Breast epithelium (tissue), 3 donors: ENCODE results near the gene TYMP.

Source experiments
- CTCF ChIP-seq, 3 donors: fragments of 450-650 bp; IDR thresholded peaks; one replicate each; pipeline ENCODE4 v1.5.1; 2016 to 2017; ENCODE audit warnings: antibody characterized with exemption in 3 of 3, mild to moderate bottlenecking in 3 of 3, moderate library complexity in 3 of 3
- POLR2A ChIP-seq: fragments of 450-650 bp; IDR thresholded peaks from one replicate; pipeline ENCODE4 v1.6.1; 2016; ENCODE audit warnings: antibody characterized with exemption, mild to moderate bottlenecking, moderate library complexity
- POLR2AphosphoS5 ChIP-seq, 3 donors: sonication (generic); formaldehyde crosslinking; IDR thresholded peaks; one replicate each; pipeline ENCODE4 v1.6.1; 2017; ENCODE audit warnings: antibody characterized with exemption in 3 of 3

- TF ChIP-seq CTCF (IDR thresholded peaks at IDR 0.05) (no peak), POLR2A (no peak), POLR2AphosphoS5 (IDR thresholded peaks at IDR 0.05) (no peak)
Observed at GRCh38 chr22:50577697-50577986, 47.8 kb upstream of the TYMP start.
